Osteoblast (primary cell): ENCODE data around the gene TPST2. TPM values are rescaled to one million over a fixed set of nuclear protein-coding genes. Genes with fewer than 3 reads are reported as not detected.

Source experiments
- DNase-seq: peaks from one replicate; pipeline ENCODE4 v3.0.0; 2011; ENCODE audit warnings: low spot score, mixed read lengths; ENCODE audit not compliant: insufficient read length; ENCODE audit errors: missing footprints
- H2AFZ ChIP-seq: 2 replicates; pipeline ENCODE4 v1.6.0; 2011; ENCODE audit warnings: mild to moderate bottlenecking, low read length
- H3K27ac ChIP-seq: 2 replicates; pipeline ENCODE4 v1.5.1; 2011; ENCODE audit warnings: mild to moderate bottlenecking, low read depth, low read length, moderate library complexity
- H3K27me3 ChIP-seq: 2 replicates; pipeline ENCODE4 v1.6.0; 2012; ENCODE audit warnings: mild to moderate bottlenecking, control low read depth, inconsistent platforms, low read length, moderate library complexity; ENCODE audit not compliant: insufficient read depth
- H3K36me3 ChIP-seq: 2 replicates; pipeline ENCODE4 v1.5.1; 2011; ENCODE audit warnings: mild to moderate bottlenecking, low read length, control low read depth, moderate library complexity; ENCODE audit not compliant: insufficient read depth
- H3K4me1 ChIP-seq: 2 replicates; pipeline ENCODE4 v1.5.1; 2011; ENCODE audit warnings: mild to moderate bottlenecking, low read length, control low read depth, moderate library complexity; ENCODE audit not compliant: insufficient read depth
- H3K4me2 ChIP-seq: 2 replicates; pipeline ENCODE4 v1.6.0; 2011; ENCODE audit warnings: mild to moderate bottlenecking, low read length; ENCODE audit not compliant: insufficient read depth
- H3K4me3 ChIP-seq: fragments of 200-600 bp; sonication (generic); 3 replicates; pipeline ENCODE4 v1.5.1; 2012; ENCODE audit warnings: mild to moderate bottlenecking, low read length, inconsistent platforms; ENCODE audit not compliant: insufficient read depth
- H3K79me2 ChIP-seq: 2 replicates; pipeline ENCODE4 v1.6.0; 2012; ENCODE audit warnings: mild to moderate bottlenecking, low read length, control low read depth, inconsistent platforms; ENCODE audit not compliant: insufficient read depth
- H3K9me3 ChIP-seq: 2 replicates; pipeline ENCODE4 v1.5.1; 2011; ENCODE audit warnings: low read depth, low read length, control low read depth
- H4K20me1 ChIP-seq: 2 replicates; pipeline ENCODE4 v1.6.0; 2012; ENCODE audit warnings: mild to moderate bottlenecking, low read length, control low read depth; ENCODE audit not compliant: insufficient read depth
- CTCF ChIP-seq: IDR thresholded peaks from 2 replicates; pipeline ENCODE4 v1.5.1; 2011; ENCODE audit warnings: mild to moderate bottlenecking, low read depth, low read length, moderate library complexity; ENCODE audit errors: extremely low read depth
- total RNA-seq: library from RNA; depleted of rRNA; stranded (reverse); fragments of >200 nt; gene quantifications from 2 replicates; pipeline ENCODE4 v1.2.3, GENCODE V29; 2012

Gene TPST2
- total RNA-seq, 1 donor, result 98.4 TPM

- TF ChIP-seq CTCF, result no peak
Observed at GRCh38 chr22:26592421-26592891, 2.5 kb upstream of the TPST2 start.

GRCh38 chr22:26589367-26589844, 526 bp downstream of the TPST2 start:
- no peak for TF ChIP-seq CTCF
- H3K9me3 ChIP-seq, result no peaks in the 10 kb centered on the region
- peaks cover 6% of the 10 kb centered on the region for H3K36me3 ChIP-seq
- H3K4me3 ChIP-seq, result peak overlapping the region; percentile 91
- H3K4me2 ChIP-seq, result peak overlapping the region; percentile 95
- peak overlapping the region; percentile 53 for H2AFZ ChIP-seq
- DNase-seq, result no peak
- H3K79me2 ChIP-seq, result peaks cover 51% of the 10 kb centered on the region
- peaks cover 5% of the 10 kb centered on the region for H3K27me3 ChIP-seq
- H3K4me1 ChIP-seq, result peaks cover 29% of the 10 kb centered on the region
- peak overlapping the region; percentile 91 for H3K27ac ChIP-seq
- peaks cover 28% of the 10 kb centered on the region for H4K20me1 ChIP-seq

More at GRCh38 chr22:26592421-26592891, 2.5 kb upstream of the TPST2 start:
- no peak overlapping the region for H3K4me2 ChIP-seq
- DNase-seq, result no peak
- no peak overlapping the region for H3K27ac ChIP-seq
- peaks cover 9% of the 10 kb centered on the region for H4K20me1 ChIP-seq
- no peak overlapping the region for H2AFZ ChIP-seq
- H3K36me3 ChIP-seq, result no peaks in the 10 kb centered on the region
- no peak overlapping the region for H3K4me3 ChIP-seq
- H3K4me1 ChIP-seq, result peaks cover 16% of the 10 kb centered on the region
- no peaks in the 10 kb centered on the region for H3K9me3 ChIP-seq
- peaks cover 22% of the 10 kb centered on the region for H3K79me2 ChIP-seq
- peaks cover 25% of the 10 kb centered on the region for H3K27me3 ChIP-seq

- Histone ChIP-seq H3K27me3 (peaks cover 3% of the 10 kb centered on the region), H3K4me2 (peak overlapping the region; percentile 95), H3K79me2 (peaks cover 56% of the 10 kb centered on the region), H3K4me3 (peak overlapping the region; percentile 91), H4K20me1 (peaks cover 34% of the 10 kb centered on the region), H3K36me3 (peaks cover 6% of the 10 kb centered on the region), H3K4me1 (peaks cover 35% of the 10 kb centered on the region), H3K27ac (peak overlapping the region; percentile 91), H2AFZ (peak overlapping the region; percentile 53), H3K9me3 (no peaks in the 10 kb centered on the region)
- DNase-seq, result no peak
- no peak for TF ChIP-seq CTCF
Observed at GRCh38 chr22:26588729-26589366, 1.1 kb downstream of the TPST2 start.

- DNase-seq, result no peak
- Histone ChIP-seq H2AFZ (no peak overlapping the region), H3K79me2 (peaks cover 63% of the 10 kb centered on the region), H3K27ac (peak overlapping the region; percentile 91), H3K4me2 (peak overlapping the region; percentile 95), H4K20me1 (peaks cover 37% of the 10 kb centered on the region), H3K4me3 (peak overlapping the region; percentile 91), H3K27me3 (peaks cover 3% of the 10 kb centered on the region), H3K9me3 (no peaks in the 10 kb centered on the region), H3K4me1 (peaks cover 37% of the 10 kb centered on the region), H3K36me3 (peaks cover 6% of the 10 kb centered on the region)
- TF ChIP-seq CTCF, result no peak
Observed at GRCh38 chr22:26587991-26588613, 1.8 kb downstream of the TPST2 start.
